Mucosa of rectum (tissue), 2 donors: ENCODE results near the gene HIC1.
A peak's percentile ranks its signal among the peaks of the same experiment; 100 is the strongest.

Experiments used
- H3K27ac ChIP-seq, 2 donors: one replicate each; pipeline ENCODE4 v1.7.0; 2013; ENCODE audit warnings: inconsistent platforms in 2 of 2, low read depth in 2 of 2, low read length in 2 of 2
- H3K27me3 ChIP-seq, 2 donors: one replicate each; pipeline ENCODE4 v1.7.0; 2013; ENCODE audit warnings: low read length in 2 of 2; ENCODE audit not compliant: control insufficient read depth in 2 of 2, insufficient read depth in 2 of 2
- H3K36me3 ChIP-seq, 2 donors: one replicate each; pipeline ENCODE4 v1.7.0; 2013; ENCODE audit warnings: low read length in 2 of 2; ENCODE audit not compliant: control insufficient read depth in 2 of 2, insufficient read depth in 2 of 2
- H3K4me1 ChIP-seq, 2 donors: one replicate each; pipeline ENCODE4 v1.7.0; 2013; ENCODE audit warnings: low read length in 2 of 2, mild to moderate bottlenecking in 1 of 2; ENCODE audit not compliant: control insufficient read depth in 2 of 2, insufficient read depth in 2 of 2
- H3K4me3 ChIP-seq, 2 donors: one replicate each; pipeline ENCODE4 v1.7.0; 2013; ENCODE audit warnings: low read length in 2 of 2
- H3K9ac ChIP-seq, 2 donors: one replicate each; pipeline ENCODE4 v1.7.0; 2013; ENCODE audit warnings: low read length in 2 of 2, low read depth in 1 of 2, mild to moderate bottlenecking in 1 of 2
- H3K9me3 ChIP-seq, 2 donors: one replicate each; pipeline ENCODE4 v1.7.0; 2013; ENCODE audit warnings: low read length in 2 of 2; ENCODE audit not compliant: control insufficient read depth in 2 of 2
- donor health status: healthy.
- donor health status: Normal muscosa, but diverticular disease.

HIC1 gene

GRCh38 chr17:2017274-2017941 is 37.5 kb upstream of the HIC1 start:
- Histone ChIP-seq H3K27ac (no peak overlapping the region), H3K4me3 (no peak overlapping the region), H3K4me1 (no peaks in the 10 kb centered on the region), H3K36me3 (no peaks in the 10 kb centered on the region), H3K9me3 (no peaks in the 10 kb centered on the region), H3K9ac (no peak overlapping the region), H3K27me3 (peaks cover 6 to 18% of the 10 kb centered on the region in 2 donors)

GRCh38 chr17:2018716-2019510 is 36.0 kb upstream of the HIC1 start:
- H3K27me3 ChIP-seq: peaks cover 14 to 22% of the 10 kb centered on the region in 2 donors
- no peak overlapping the region for H3K4me3 ChIP-seq
- H3K36me3 ChIP-seq: no peaks in the 10 kb centered on the region
- no peak overlapping the region for H3K27ac ChIP-seq
- H3K9ac ChIP-seq: no peak overlapping the region
- no peaks in the 10 kb centered on the region for H3K9me3 ChIP-seq
- peaks cover 0 to 2% of the 10 kb centered on the region in 2 donors for H3K4me1 ChIP-seq

- Histone ChIP-seq H3K36me3 (no peaks in the 10 kb centered on the region), H3K4me3 (no peak overlapping the region), H3K27me3 (peaks cover 14 to 27% of the 10 kb centered on the region in 2 donors), H3K9ac (no peak overlapping the region), H3K27ac (no peak overlapping the region), H3K9me3 (no peaks in the 10 kb centered on the region), H3K4me1 (peaks cover 2 to 10% of the 10 kb centered on the region in 2 donors)
Observed at GRCh38 chr17:2019723-2020122, 35.2 kb upstream of the HIC1 start.

- H3K9me3 ChIP-seq: no peaks in the 10 kb centered on the region
- H3K9ac ChIP-seq: no peak overlapping the region
- H3K27me3 ChIP-seq: peaks cover 15 to 30% of the 10 kb centered on the region in 2 donors
- H3K27ac ChIP-seq: no peak overlapping the region
- H3K36me3 ChIP-seq: no peaks in the 10 kb centered on the region
- H3K4me3 ChIP-seq: no peak overlapping the region
- peaks cover 4 to 14% of the 10 kb centered on the region in 2 donors for H3K4me1 ChIP-seq
Observed at GRCh38 chr17:2020721-2021120, 34.2 kb upstream of the HIC1 start.

- H3K9ac ChIP-seq: no peak overlapping the region
- peaks cover 21 to 26% of the 10 kb centered on the region in 2 donors for H3K27me3 ChIP-seq
- no peaks in the 10 kb centered on the region for H3K9me3 ChIP-seq
- H3K36me3 ChIP-seq: no peaks in the 10 kb centered on the region
- no peak overlapping the region for H3K27ac ChIP-seq
- H3K4me1 ChIP-seq: peaks cover 5 to 15% of the 10 kb centered on the region in 2 donors
- no peak overlapping the region for H3K4me3 ChIP-seq
Observed at GRCh38 chr17:2022647-2023240, 32.2 kb upstream of the HIC1 start.

GRCh38 chr17:2023256-2023655 is 31.6 kb upstream of the HIC1 start:
- H3K27me3 ChIP-seq: peaks cover 21 to 25% of the 10 kb centered on the region in 2 donors
- no peak overlapping the region for H3K9ac ChIP-seq
- peaks cover 5 to 15% of the 10 kb centered on the region in 2 donors for H3K4me1 ChIP-seq
- H3K36me3 ChIP-seq: no peaks in the 10 kb centered on the region
- H3K4me3 ChIP-seq: no peak overlapping the region
- no peaks in the 10 kb centered on the region for H3K9me3 ChIP-seq
- no peak overlapping the region for H3K27ac ChIP-seq

- peaks cover 5 to 15% of the 10 kb centered on the region in 2 donors for H3K4me1 ChIP-seq
- no peak overlapping the region for H3K9ac ChIP-seq
- H3K27me3 ChIP-seq: peaks cover 21 to 24% of the 10 kb centered on the region in 2 donors
- H3K36me3 ChIP-seq: no peaks in the 10 kb centered on the region
- H3K9me3 ChIP-seq: no peaks in the 10 kb centered on the region
- no peak overlapping the region for H3K27ac ChIP-seq
- peak overlapping the region; percentile 17 to 41 for H3K4me3 ChIP-seq
Observed at GRCh38 chr17:2023692-2024571, 31.0 kb upstream of the HIC1 start.

- H3K27me3 ChIP-seq: peaks cover 19 to 24% of the 10 kb centered on the region in 2 donors
Observed at GRCh38 chr17:2024572-2025219, 30.2 kb upstream of the HIC1 start.

GRCh38 chr17:2025220-2025621 is 29.7 kb upstream of the HIC1 start, which contains the start of gene RTN4RL1:
TSS of gene RTN4RL1 (minus strand) at chr17:2025334. CDS start at chr17:2024865, 469 bp downstream.
- Histone ChIP-seq H3K9ac (no peak within 1 kb of the TSS), H3K36me3 (no peaks in the 10 kb centered on the region), H3K27me3 (peaks cover 19 to 24% of the 10 kb centered on the region in 2 donors), H3K27ac (no peak within 1 kb of the TSS), H3K9me3 (no peaks in the 10 kb centered on the region), H3K4me1 (peaks cover 7 to 15% of the 10 kb centered on the region in 2 donors), H3K4me3 (peak within 1 kb of the TSS; percentile 41 to 53)

More at GRCh38 chr17:2024572-2025219, 30.2 kb upstream of the HIC1 start:
- Histone ChIP-seq H3K9ac (no peak overlapping the region), H3K27ac (no peak overlapping the region), H3K36me3 (no peaks in the 10 kb centered on the region), H3K4me3 (peak overlapping the region; percentile 41 to 53), H3K9me3 (no peaks in the 10 kb centered on the region), H3K4me1 (peaks cover 5 to 15% of the 10 kb centered on the region in 2 donors)
